Lung microvascular endothelial cell (primary cell): ENCODE data around the gene ABCB1. TPM values are rescaled to one million over a fixed set of nuclear protein-coding genes. Genes with fewer than 3 reads are reported as not detected.

Experiments used
- DNase-seq, 2 donors: peaks; one replicate each; pipeline versions ENCODE4 v3.0.0 to v3.0.0-alpha.2; 2010; ENCODE audit warnings: low read depth in 2 of 2
- total RNA-seq: library from RNA; depleted of rRNA; stranded (reverse); fragments of >200 nt; gene quantifications from 2 replicates; pipeline ENCODE4 v1.2.1, GENCODE V29; 2014

The ABCB1 gene
- total RNA-seq, result 0.20 and 1.3 TPM in 2 replicates

GRCh38 chr7:87600130-87601124 lies at the start of gene ABCB1:
Gene ABCB1 (minus strand): TSS chr7:87600884. CDS start chr7:87600184, 700 bp downstream.
- peak; percentile 16 to 79 for DNase-seq

DNA sequence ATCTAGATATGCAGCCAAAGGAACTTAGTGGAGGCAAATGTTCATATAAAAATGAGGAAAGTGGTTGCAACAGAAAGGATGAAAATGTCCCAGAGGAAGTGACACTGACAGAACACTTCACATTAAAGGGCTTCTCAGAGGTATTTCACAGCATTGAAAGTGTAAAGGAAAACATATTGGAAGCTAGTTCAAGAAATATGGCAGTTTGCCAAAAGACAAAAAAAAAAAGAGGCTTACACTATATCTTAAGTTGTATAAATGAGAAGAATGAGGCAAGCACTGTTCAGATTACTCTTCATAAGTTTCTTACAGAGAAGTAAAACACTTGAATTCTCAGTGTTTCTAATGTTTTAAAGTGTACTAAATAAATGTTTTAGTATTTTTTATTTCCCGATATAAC lies 47.6 kb upstream of the ABCB1 start:
- DNase-seq, result peak in 1 of 2 donors; percentile 53

DNA sequence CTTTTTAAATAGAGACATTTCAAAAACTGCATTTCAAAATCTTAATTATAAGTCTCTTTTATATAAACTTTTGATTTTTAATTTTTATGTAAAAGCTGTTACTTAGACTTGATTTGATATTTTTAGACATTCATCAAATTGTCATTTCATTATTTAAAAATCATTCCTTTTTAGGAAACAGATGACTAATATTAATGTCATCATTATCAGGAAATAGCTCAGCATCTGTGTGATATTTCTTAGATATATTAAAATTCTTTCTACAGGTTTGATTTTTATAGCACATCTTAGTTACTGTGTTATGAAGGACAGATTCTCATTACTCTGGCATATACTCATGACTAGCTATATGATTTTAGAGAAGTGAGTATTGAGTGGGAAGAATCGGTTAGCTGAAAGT lies 44.8 kb upstream of the ABCB1 start:
- DNase-seq, result peak in 1 of 2 donors; percentile 28

DNA sequence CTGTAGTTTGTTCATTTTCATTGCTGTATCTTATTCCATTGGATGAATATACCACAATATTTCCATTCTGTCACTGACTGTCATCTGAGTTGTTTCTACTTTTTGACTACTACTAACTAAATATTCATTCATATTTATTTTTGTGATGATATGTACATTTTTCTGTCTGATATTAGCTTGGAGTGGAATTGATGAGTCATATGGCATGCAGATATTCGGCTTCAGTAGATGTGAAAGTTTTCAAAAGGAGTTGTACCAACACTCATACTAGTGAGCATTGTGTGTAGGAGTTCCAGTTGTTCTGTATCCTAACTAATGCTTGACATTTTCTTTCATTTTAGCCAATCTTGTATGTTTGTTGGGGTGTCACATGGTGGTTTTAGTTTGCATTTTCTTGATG lies 35.2 kb upstream of the ABCB1 start:
- no peak for DNase-seq

- DNase-seq, result peak in 1 of 2 donors; percentile 29
Observed at GRCh38 chr7:87628780-87629569, 28.3 kb upstream of the ABCB1 start.

- DNase-seq, result peak in 1 of 2 donors; percentile 5
Observed at GRCh38 chr7:87627634-87627994, 26.9 kb upstream of the ABCB1 start.

GRCh38 chr7:87625101-87625500 lies 24.4 kb upstream of the ABCB1 start:
- no peak for DNase-seq

DNA sequence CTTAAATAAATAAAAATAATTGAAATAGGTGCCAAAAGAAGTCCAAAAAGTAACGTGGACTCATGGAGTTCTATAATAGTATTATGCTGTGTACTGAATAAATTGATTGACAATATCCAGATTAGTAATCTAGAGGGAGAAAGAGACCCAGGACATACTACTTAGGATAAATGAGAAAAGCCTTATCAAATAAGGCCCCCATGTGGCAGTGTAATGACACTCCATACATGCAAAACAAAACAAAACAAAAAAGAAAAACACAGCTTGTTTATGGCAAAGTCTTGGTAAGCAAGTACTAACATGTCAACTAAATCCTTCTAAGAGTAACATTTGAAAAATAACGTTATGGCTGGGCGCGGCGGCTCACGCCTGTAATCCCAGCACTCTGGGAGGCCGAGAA lies 23.9 kb upstream of the ABCB1 start:
- DNase-seq, result peak in 1 of 2 donors; percentile 27

DNA sequence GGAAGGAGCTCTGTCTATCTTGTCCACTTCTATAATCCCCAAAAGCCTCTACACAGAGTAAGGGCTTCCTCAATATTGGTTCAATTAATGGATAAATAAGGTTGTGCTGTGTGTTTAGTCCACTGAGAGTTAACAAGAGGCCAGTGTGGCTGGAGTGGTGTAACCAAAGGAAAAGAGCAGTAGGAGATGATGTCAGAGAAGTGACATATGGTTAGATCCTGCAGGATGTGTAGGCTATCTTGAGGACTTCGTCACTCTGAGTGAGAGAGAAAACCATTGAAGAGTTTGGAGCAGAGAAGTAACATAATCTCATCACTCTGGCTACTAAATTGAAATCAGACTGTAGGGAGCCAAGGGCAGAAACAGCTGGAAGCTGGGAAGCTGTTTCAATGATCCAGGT lies 14.5 kb upstream of the ABCB1 start:
- no peak for DNase-seq

DNA sequence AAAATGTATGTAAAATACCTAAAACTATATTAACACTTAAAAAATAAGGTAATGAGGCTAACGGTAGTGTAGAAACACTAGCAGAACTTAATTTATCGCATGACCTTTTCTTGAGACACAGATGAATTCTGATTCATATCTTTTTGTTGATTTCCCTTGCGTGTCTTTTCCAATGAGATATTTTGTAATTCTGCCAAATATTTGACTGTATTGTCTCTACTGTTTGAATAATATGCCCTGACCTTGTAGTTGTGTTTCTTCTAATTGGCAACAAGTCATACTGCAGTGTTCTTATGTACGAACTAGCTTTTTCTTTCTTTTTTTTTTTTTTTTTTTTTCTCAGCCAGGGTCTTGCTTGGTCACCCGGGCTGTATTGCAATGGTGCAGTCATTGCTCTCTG lies 9.2 kb upstream of the ABCB1 start:
- peak in 1 of 2 donors; percentile 72 for DNase-seq

- peak in 1 of 2 donors; percentile 32 for DNase-seq
Observed at GRCh38 chr7:87608431-87608830, 7.7 kb upstream of the ABCB1 start.

GRCh38 chr7:87604264-87604663 lies 3.6 kb upstream of the ABCB1 start:
- DNase-seq, result no peak

DNA sequence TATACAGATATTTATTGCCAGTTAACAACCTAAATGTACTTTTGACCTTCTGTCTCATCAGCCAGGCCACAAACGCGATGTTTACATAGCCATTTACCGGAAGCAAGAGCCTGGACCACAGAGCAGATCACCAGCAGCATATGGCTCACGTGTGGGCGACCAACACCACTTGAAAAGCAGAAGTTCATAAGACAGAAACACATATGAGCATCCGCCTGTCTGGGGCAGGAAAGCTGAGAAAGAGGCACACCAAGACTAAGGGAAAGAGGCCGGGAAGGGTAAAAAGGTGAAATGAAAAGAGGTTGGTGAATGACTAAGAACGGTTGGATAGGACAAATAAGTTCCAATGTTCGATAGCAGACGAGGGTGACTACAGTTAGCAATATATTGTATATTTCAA lies 1.3 kb downstream of the ABCB1 start:
- DNase-seq, result peak in 1 of 2 donors; percentile 8

DNA sequence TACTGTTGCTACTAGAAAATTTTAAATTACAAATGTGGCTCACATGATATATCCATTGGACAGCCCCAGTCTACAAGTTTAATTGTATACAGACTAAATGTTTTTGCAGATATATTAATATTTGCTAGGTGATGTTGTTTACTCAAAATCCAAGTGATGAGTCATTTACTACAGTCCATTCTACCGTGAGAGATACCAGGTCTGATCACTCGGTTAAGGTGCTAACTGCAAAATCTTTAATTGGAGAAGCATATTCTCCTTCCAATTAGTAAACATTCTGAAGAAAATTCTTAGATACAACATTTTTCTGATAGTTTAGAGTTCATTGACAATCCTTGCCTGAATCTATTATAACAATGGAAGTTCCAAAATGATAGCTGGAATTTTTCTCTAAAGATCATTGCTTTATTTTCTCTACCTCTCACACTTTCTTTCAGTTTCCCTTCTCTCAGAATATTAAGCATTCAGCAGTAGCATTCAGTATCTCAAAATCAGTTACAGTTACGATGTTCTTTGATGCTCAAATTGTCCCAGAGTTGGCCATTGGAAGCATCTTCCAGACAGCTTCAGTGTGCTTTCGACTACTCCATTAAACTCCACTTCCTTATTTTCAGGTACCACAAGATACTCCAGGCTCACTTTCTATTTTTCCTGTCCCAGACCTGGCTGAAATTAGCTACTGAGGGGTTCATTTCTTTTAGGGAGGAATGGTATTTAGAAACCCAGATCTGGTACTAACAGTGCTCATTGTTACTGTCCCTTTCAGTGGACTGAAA lies 2.3 kb downstream of the ABCB1 start:
- DNase-seq, result no peak

DNA sequence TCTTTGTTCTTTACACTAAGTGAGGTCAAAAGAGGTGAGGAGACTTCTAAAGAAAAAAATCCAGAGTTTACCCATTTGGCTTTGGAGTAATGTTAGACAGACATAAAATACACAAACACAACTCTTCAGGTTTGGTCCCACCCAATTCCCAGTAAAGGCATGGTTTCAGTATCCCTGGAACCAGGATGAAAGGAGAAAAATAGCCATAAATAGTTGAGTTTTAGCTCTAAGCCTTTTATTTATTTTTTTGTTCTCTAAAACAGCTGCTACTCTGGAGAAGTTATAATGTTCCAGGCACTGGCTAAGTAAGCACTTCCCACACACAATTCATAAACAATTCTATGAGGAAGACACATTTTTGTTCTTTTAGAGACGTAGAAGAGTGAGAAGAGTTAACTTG lies 4.0 kb downstream of the ABCB1 start:
- no peak for DNase-seq

- no peak for DNase-seq
Observed at GRCh38 chr7:87596136-87596535, 4.5 kb downstream of the ABCB1 start.

DNA sequence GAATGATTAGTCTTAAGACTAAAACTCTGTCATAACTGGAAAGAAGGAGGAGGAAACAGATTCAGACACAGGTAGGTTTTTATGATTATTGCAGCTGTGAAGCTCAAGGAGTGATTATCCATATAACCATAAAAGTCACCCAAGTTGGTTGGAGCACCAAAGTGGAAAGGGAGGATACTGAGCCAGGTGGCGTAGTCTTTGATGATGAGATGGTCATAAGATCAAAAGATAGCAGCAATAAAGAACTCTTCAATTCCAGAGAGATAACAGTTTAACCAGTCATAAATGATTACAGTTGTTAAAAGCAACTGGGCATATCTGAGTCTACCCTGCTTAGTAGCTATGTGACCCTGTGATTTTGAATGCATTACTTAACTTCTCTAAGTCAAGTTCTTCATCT lies 8.4 kb downstream of the ABCB1 start:
- DNase-seq, result no peak

DNA sequence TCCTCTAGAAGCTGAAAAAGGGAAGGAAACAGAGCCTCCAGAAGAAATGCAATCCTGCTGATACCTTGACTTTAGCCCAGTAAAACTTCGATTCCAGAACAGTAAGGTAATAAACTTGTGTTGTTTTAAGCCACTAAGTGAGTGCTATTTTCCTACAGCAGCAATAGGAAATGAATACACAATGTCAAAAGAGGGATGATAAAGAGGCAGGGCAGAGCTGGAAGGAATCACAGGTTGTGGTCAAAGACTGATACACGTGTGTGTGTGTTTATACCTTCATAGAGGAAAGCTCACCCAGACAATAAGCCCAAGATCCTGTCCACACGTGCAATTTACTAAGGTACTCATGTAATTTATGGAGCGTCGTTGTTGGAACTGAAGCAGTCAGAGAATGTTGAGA lies 9.5 kb downstream of the ABCB1 start:
- DNase-seq, result no peak

DNA sequence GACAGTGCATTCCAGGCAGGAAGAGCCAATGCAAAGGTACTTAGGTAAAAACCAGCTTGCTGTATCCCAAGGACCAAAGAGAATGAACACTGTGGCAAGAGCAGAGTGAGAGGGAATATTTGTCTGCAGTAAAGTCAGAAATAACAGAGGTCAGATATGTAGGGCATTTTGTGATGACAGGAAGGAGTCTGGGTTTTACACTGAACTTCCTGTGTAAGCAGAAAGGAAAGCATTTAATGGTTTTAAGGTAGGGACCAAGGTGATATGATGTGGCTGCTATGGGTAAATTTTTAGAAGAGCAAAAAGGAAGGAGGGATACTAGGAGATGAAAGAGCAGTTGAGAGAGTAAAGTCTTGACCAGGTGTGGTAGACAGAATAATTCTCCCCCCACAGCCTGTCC lies 10.1 kb downstream of the ABCB1 start:
- DNase-seq, result no peak

GRCh38 chr7:87589631-87590030 lies 11.1 kb downstream of the ABCB1 start:
- no peak for DNase-seq

GRCh38 chr7:87581723-87582122 lies 19.0 kb downstream of the ABCB1 start:
- no peak for DNase-seq

GRCh38 chr7:87580636-87581035 lies 20.0 kb downstream of the ABCB1 start:
- DNase-seq, result no peak
